HUES6 (cell line): ENCODE data around the gene GSE1.

Source experiments
- H3K27ac ChIP-seq: 2 replicates; pipeline ENCODE4 v1.7.0; 2013; ENCODE audit warnings: low read depth, mild to moderate bottlenecking, low read length, inconsistent platforms
- H3K27me3 ChIP-seq: 2 replicates; pipeline ENCODE4 v1.6.1; 2013; ENCODE audit warnings: low read length; ENCODE audit not compliant: control insufficient read depth, insufficient read depth
- H3K36me3 ChIP-seq: 2 replicates; pipeline ENCODE4 v1.6.1; 2013; ENCODE audit warnings: low read length; ENCODE audit not compliant: control insufficient read depth, insufficient read depth
- H3K4me1 ChIP-seq: 2 replicates; pipeline ENCODE4 v1.6.1; 2013; ENCODE audit warnings: low read length; ENCODE audit not compliant: control insufficient read depth, insufficient read depth
- H3K4me3 ChIP-seq: 2 replicates; pipeline ENCODE4 v1.5.1; 2013; ENCODE audit warnings: low read depth, low read length
- H3K9ac ChIP-seq: one replicate; pipeline ENCODE4 v1.6.1; 2013; ENCODE audit warnings: mild to moderate bottlenecking, low read length
- H3K9me3 ChIP-seq: 2 replicates; pipeline ENCODE4 v1.6.1; 2013; ENCODE audit warnings: low read depth, low read length; ENCODE audit not compliant: control insufficient read depth, insufficient read depth

The GSE1 gene

GRCh38 chr16:85615014-85615851 lies 2.1 kb downstream of the GSE1 start:
- Histone ChIP-seq H3K4me1 (peaks cover 40% of the 10 kb centered on the region), H3K9me3 (no peaks in the 10 kb centered on the region), H3K27me3 (no peaks in the 10 kb centered on the region), H3K9ac (peak overlapping the region; percentile 81), H3K27ac (peak overlapping the region; percentile 80; the same call in 1 of the 2 replicates), H3K36me3 (peaks cover 16% of the 10 kb centered on the region), H3K4me3 (peak overlapping the region; percentile 82)

- H3K27ac ChIP-seq: no peak overlapping the region
- H3K9me3 ChIP-seq: no peaks in the 10 kb centered on the region
- peaks cover 21% of the 10 kb centered on the region for H3K36me3 ChIP-seq
- peaks cover 35% of the 10 kb centered on the region for H3K4me1 ChIP-seq
- peak overlapping the region; percentile 82 for H3K4me3 ChIP-seq
- H3K27me3 ChIP-seq: no peaks in the 10 kb centered on the region
- peak overlapping the region; percentile 30 for H3K9ac ChIP-seq
These were observed 2.9 kb downstream of the GSE1 start for GRCh38 chr16:85615852-85616606.

GRCh38 chr16:85616607-85617321 lies 3.6 kb downstream of the GSE1 start:
- H3K27ac ChIP-seq: no peak overlapping the region
- H3K27me3 ChIP-seq: no peaks in the 10 kb centered on the region
- no peaks in the 10 kb centered on the region for H3K9me3 ChIP-seq
- peaks cover 21% of the 10 kb centered on the region for H3K36me3 ChIP-seq
- H3K4me3 ChIP-seq: no peak overlapping the region
- peak overlapping the region; percentile 19 for H3K9ac ChIP-seq
- H3K4me1 ChIP-seq: peaks cover 39% of the 10 kb centered on the region

GRCh38 chr16:85617948-85618347 lies 4.8 kb downstream of the GSE1 start:
- Histone ChIP-seq H3K9me3 (no peaks in the 10 kb centered on the region), H3K4me1 (peaks cover 50% of the 10 kb centered on the region), H3K27ac (no peak overlapping the region), H3K4me3 (no peak overlapping the region), H3K27me3 (no peaks in the 10 kb centered on the region), H3K9ac (no peak overlapping the region), H3K36me3 (peaks cover 21% of the 10 kb centered on the region)

GRCh38 chr16:85618521-85618920 lies 5.4 kb downstream of the GSE1 start:
- Histone ChIP-seq H3K4me3 (no peak overlapping the region), H3K27ac (no peak overlapping the region), H3K9me3 (no peaks in the 10 kb centered on the region), H3K36me3 (peaks cover 21% of the 10 kb centered on the region), H3K4me1 (peaks cover 56% of the 10 kb centered on the region), H3K9ac (no peak overlapping the region), H3K27me3 (no peaks in the 10 kb centered on the region; the same call in 1 of the 2 replicates)

GRCh38 chr16:85619101-85619891 lies 6.2 kb downstream of the GSE1 start:
- Histone ChIP-seq H3K27ac (no peak overlapping the region), H3K27me3 (no peaks in the 10 kb centered on the region; the same call in 1 of the 2 replicates), H3K36me3 (peaks cover 21% of the 10 kb centered on the region), H3K4me1 (peaks cover 63% of the 10 kb centered on the region), H3K4me3 (no peak overlapping the region), H3K9ac (no peak overlapping the region), H3K9me3 (no peaks in the 10 kb centered on the region)

GRCh38 chr16:85620374-85620773 lies 7.3 kb downstream of the GSE1 start:
- H3K27ac ChIP-seq: no peak overlapping the region
- H3K4me1 ChIP-seq: peaks cover 66% of the 10 kb centered on the region
- H3K9me3 ChIP-seq: no peaks in the 10 kb centered on the region
- peaks cover 23% of the 10 kb centered on the region for H3K36me3 ChIP-seq
- no peak overlapping the region for H3K4me3 ChIP-seq
- H3K27me3 ChIP-seq: no peaks in the 10 kb centered on the region; the same call in 1 of the 2 replicates
- no peak overlapping the region for H3K9ac ChIP-seq

- no peak overlapping the region for H3K27ac ChIP-seq
- H3K4me1 ChIP-seq: peaks cover 66% of the 10 kb centered on the region
- H3K36me3 ChIP-seq: peaks cover 24% of the 10 kb centered on the region
These were observed 8.7 kb downstream of the GSE1 start for GRCh38 chr16:85621698-85622428.

GRCh38 chr16:85622683-85623082 lies 9.6 kb downstream of the GSE1 start:
- no peaks in the 10 kb centered on the region; the same call in 1 of the 2 replicates for H3K27me3 ChIP-seq
- H3K27ac ChIP-seq: no peak overlapping the region
- H3K4me3 ChIP-seq: no peak overlapping the region
- H3K4me1 ChIP-seq: peaks cover 66% of the 10 kb centered on the region
- peak overlapping the region; percentile 28 for H3K9ac ChIP-seq
- peaks cover 18% of the 10 kb centered on the region for H3K36me3 ChIP-seq
- H3K9me3 ChIP-seq: no peaks in the 10 kb centered on the region

More at GRCh38 chr16:85621698-85622428, 8.7 kb downstream of the GSE1 start:
- H3K4me3 ChIP-seq: no peak overlapping the region
- H3K9me3 ChIP-seq: no peaks in the 10 kb centered on the region
- H3K9ac ChIP-seq: no peak overlapping the region
- H3K27me3 ChIP-seq: no peaks in the 10 kb centered on the region; the same call in 1 of the 2 replicates

- Histone ChIP-seq H3K27ac (no peak overlapping the region), H3K9ac (no peak overlapping the region), H3K4me3 (no peak overlapping the region), H3K9me3 (no peaks in the 10 kb centered on the region), H3K27me3 (no peaks in the 10 kb centered on the region; the same call in 1 of the 2 replicates), H3K4me1 (peaks cover 65% of the 10 kb centered on the region), H3K36me3 (peaks cover 12% of the 10 kb centered on the region)
These were observed 10.1 kb downstream of the GSE1 start for GRCh38 chr16:85623250-85623649.
